ENCODE data around the gene CRK.
A peak's percentile ranks its signal among the peaks of the same experiment; 100 is the strongest.

The CRK gene

DNA sequence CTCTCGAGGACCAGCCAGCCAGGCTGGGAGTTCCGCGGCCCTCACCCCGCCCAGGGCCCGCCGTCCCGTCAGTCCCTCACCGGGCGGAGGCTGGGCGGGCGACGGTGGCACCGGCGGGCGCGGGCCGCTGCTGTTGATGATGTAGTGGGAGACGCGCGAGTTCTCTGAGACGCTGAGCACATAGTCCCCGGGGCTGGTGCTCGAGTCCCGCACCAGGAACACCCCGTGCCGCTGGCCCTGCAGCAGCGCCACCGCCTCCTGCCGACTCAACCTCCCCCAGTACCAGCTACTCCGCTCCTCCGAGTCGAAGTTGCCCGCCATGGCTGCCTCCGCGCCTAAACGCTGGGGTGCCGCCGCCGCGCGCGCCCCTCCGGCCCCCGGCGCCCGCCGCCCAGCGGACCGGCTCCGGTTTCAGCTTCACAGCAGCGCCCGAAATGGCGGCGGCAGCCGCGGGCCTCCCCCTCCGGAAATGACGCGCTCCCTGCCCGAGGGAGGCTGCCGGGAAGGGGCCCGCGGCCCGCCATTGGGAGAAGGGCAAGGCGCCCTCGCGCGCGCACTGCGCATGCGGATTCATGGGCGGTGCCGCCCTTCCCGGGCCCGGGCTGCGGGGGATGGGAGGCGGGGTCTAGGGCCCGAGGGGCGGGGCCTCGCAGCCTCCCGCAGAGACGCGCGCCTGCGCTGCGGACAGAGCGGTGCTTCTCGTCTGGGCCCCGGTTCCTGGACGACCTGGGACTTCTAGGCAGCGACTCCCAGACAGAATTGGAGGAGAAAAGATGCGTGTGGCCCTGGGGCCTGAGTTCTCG, at the start of gene CRK:
TSS of gene CRK (minus strand) at position 436 of the 803 bp plus-strand sequence. CDS start at position 321, 115 bp downstream.
- peak; percentile 99 for DNase-seq

DNA sequence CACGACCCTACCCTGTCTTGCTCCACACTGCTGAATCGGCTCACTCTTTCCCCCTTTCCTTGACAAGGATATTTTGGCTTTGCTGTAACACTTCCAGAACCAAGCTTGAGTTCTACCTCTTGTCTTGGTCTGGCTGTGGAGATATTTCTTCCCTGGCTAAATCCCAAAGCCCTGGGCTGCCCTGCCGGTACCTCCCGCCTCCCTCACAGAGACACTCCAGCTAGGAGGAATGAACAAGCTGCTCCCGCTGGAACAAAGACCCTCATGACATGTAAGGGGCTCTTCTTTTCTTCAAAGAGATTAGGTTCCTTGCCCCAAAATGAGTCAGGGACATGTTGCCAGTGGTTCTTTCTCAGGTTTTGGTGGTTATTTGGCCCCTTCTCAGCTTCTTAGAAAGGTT, 49.6 kb upstream of the CRK start:
- DNase-seq = no peak

DNA sequence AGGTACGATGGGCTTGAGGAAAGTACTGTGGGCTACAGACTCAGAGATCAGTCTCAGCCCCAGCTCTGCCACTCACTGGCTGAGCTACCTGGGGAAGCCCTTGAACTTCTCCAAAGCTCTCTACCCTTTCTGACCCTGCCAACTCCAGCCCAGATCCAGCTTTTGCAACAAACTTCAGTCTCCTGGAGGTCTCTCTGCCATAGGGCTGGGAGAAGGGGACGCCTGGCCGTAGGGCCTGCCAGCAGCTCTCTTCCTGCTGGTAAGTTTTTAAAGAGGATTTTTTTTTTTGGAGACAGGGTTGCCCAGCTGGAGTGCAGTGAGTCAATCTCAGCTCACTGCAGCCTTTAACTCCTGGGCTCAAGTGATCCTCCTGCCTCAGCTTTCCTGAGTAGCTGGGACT, 48.8 kb upstream of the CRK start:
- no peak for DNase-seq

DNA sequence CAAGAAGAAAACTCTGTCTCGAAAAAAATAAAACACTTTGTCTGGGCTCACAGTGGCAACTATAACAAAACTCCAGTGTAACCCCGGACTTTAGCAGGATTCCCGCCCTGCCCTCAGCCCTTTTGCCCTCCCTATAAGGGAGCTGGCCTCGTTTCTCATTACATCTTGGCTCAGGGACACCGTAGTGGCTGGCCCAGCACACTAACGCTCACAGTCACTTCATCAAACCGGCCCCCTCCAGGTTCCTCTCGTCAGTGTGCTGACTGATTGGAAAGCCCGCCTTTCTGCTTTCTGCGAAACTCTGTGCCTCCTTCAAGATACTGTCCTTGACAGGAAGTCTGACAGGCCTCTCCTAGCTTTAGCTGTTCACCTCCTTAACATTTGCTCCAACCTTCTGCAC, 47.7 kb upstream of the CRK start:
- DNase-seq = no peak

DNA sequence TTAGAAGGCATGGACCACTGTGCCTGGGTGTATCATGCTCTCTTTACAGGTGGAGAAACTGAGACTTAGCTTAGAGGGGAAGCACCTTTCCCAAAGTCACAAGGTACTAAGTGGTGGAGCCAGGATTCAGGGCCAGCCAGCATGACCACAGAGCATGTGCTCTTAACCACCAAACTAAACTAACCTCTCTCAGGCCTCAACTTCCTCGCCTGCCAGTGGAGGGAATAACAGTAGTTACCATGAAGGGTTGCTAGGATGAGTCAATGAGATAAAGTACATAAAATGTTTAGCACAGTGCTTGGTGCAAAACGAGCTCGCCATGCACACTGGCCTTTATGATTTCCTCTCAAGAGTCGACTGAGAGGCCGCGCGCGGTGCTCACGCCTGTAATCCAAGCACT, 42.8 kb upstream of the CRK start:
- DNase-seq = no peak

DNA sequence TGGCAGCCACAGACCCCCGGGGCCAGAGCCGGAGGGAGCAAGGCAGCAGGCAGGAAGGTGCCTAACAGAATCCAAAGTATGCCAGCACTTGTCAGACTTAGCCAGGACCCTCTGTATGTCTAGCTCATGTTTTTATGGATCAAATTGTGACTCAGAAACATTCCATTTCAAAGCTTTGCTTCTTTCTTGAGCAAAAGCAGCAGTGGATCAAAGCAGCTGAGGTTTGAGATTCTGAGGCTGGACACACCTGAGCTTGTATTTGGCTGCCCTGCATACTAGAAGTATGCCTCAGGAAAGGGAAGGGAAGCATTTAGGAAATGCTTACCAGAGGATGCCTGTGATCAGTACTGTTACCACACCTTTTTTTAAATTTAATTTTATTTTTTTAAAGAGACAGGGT, 42.2 kb upstream of the CRK start:
- DNase-seq = no peak

DNA sequence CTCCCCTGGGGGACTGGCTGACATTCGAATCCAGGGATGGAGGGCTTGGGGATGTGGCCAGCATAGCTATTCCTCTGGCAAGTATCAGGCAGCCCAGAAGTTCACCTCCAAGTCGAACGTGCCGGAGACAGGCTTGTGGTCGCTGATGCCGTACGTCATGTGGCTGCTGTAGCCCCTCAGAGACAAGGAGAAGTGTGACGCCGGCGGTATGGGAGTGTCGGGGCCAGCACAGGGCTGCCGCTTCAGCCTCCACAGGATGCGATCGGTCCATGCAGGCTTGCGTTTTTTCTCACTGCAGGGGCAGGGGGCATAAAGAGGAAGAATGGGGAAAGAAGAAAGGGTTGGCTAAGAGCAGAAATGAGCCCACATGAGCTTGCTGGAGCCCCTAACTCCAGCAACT, 41.8 kb upstream of the CRK start:
- DNase-seq = no peak

DNA sequence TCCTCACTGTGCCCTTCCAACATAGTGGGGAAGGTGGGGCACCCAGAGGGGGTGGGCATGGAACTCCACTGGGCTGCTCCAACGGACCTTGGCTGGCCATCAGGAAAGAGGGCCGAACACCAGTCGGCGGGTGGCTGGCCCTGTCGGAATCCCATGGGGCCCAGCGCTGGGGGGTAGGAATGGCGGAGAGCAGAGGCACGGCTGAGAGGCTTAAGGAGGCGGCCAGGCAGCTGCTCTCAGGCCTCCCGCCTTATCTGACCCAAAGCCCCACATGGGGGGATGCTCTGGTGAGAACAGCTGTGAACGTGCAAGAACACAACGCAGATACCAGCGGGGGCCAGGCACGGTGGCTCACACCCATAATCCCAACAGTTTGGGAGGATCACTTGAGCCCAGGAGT, 40.8 kb upstream of the CRK start:
- no peak for DNase-seq

DNA sequence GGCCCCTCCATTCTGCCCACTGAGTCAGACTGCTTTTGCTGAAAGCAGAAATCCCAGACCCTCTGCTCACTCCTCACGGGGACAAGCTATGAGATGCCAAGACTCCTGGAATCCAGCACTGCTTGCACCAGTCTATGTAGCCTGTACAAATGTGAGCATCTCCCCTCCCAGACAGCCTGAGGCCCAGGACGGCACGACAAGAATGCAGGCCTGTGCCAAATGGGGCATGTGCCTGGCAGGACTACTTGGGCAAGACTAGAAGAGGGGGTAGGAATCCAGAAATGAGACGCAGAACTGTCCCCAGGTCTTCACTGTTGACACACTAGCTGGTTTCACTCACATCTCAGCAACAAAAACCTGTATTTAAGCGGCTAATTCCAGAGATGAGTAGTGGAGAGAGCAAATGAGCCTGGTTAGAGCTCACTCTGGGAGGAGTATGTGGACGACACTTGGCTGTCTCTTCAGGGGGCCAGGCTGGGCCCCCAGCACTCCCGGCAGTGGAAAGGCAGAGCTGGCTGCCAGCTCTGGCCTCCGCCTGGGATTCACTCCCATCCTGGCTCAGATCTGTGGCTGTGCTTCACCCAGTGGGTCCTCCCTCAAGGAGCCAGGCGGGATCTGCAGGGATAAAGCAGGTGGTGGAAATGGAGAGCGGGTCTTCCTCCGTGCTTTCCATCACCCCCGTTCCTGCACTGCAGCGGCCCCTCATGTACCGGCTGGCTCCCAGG, 39.4 kb upstream of the CRK start:
- no peak for DNase-seq

DNA sequence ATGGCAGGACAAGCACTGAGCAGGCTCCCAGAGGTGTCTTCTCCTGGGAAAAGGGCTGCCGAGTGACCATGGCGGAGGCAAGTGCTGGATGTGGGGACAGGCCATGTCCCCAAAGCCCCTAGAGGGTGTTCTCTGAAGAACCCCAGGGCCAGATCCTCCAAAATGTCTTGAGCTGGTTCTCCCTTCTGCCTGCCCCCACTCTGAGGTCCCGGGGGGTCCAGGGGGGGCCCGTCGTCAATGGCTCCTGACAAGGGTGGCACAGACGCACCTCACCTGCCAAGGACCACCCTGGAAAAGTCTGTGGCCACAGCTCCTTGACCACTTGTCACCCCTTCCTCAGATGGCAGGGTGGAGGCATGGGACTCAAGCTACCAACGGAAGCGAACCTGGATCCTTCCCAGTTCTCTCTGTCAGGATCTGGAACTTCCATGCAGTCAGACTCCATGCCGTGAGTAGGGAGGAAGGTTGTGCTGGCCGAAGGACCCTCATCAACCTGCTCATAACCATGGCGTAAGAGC, 38.8 kb upstream of the CRK start:
- no peak for DNase-seq

DNA sequence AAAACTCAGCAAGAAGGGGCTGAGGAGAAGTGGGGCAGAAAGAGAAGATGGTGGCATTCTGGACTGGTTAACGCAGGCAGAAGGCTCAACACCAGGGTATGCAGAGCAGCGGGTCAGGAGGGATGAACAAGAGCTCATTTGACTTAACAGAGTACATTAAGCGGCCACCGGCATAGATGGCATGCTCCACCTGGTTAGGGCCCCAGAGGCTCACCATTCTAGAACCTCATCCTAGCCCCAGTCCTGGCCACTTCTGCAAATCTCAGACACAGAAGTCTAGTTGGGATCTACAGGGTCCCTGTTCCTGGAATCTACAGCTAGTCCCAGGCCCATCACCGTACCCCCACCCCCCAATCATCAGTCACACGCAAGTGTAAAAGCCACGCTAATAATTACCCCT, 38.2 kb upstream of the CRK start:
- DNase-seq = no peak

DNA sequence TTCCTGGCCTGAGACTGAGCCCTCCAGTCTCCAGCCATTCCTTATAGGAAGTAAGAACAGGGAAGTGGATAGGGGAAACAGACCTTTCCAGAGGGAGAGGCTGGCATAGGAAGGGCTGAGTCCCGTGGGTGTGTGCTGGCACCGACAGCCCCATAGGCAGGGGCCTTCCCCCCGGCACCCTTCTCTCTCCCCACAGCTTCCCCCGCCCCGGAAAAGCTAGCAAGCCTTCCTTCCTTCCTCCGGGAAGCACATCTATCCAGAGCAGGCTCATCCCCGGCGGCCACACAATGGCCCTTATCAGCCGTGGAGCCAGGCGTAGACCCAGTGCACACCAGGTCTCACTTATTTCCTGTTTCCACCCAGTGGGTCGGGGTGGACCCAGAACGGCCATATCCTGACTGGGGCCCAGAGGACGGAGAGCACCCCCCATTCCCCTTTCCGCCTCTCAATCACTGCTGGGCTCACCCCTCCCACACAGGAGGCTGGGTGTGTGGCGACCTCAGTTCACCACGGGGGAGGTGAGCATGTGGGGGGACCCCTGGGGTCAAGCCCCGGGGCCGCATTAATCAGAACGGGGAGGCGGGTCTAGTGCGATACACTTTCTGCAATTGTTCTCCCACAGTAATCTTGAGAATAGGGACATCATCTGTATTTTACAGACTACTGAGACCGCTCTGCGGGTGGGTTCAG, 37.4 kb upstream of the CRK start:
- DNase-seq = no peak

DNA sequence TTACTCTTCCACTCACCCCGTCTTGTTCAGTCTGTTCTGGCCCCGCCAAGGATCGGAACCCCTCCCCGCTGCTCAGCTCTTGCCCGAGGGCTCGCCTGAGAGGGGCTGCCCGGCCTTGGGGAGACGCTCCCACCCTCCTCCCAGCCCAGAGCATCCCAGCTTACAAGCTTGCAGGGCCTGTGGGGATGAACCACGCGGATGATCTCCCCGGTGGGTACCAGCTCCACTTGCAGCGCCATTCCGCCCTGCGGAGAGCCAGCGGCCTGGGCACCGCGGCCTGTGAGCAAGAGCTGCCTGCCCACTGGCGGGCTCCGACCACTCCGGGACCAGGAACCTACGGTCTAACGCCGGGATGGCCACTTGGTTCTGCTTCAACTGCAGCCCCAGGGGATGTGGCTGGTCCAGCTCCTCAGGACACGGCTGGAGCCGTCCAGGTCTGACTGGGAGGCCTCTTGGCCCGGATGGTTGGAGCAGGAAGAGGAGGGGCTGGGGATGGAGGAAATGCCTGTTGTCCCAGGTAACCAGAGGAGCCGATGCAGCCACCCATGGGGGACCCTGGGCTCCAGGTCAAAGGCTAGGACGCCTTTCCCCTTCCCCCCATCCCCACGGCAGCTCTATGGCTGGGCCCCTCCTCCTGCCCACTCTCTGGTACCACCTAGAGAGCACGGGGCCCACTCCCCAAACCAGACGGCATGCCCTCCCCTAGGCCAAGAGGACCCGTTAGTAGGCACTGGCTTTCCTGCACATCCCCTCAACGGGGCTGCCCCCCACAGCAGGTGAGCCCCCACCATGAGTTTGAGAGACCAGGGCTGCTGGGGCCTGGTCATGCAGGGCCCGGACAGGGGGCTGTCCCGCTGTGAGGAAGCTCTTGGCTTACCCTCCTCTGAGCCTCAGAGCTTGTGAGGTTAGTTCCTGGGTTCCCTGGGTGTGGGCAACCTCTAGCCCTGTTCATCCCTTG, 36.5 kb upstream of the CRK start, which contains the start of gene MYO1C:
TSS of gene MYO1C (minus strand) at position 438 of the 958 bp plus-strand sequence. CDS start at position 239, 199 bp downstream.
- DNase-seq = no peak

DNA sequence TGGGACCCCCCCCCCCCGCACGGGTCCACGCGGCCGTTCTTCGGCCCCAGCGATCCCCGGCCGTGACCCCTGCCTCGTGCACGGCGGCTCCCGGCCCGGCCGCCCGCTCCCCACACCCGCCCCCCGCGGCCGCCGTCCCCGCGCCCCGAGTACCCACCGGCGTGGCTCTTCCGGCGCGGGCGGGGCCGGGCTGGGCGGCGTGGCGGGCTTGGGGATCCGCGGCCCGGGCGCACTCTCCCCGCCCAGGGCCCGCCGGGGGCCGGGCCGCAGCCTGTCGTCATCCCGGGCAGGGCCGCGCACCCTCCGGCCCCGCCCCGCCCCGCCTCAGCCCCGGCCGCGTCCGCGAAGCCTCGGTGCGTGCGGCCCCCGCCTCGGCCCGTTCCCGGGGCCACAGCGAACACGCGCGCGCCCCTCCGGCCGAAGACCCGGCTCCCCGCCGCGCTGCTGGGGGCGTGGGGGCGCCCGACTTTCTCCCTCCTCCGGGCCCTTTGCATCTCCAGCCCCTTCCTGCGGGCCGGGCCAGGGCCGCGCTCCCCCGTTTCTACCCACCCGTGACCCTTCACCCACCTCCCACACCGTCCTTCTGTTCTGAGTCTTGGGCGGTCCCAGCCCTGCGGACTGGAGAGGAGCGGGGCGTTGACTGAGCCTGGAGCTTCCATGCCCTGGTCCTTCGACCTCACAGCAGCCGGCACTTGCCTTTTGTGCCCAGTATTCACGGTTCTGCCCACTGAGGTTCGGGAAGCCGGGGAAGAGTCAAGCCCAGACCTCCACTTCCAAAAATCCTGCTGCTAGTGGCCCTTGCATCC, 35.6 kb upstream of the CRK start:
- peak; percentile 60 for DNase-seq

DNA sequence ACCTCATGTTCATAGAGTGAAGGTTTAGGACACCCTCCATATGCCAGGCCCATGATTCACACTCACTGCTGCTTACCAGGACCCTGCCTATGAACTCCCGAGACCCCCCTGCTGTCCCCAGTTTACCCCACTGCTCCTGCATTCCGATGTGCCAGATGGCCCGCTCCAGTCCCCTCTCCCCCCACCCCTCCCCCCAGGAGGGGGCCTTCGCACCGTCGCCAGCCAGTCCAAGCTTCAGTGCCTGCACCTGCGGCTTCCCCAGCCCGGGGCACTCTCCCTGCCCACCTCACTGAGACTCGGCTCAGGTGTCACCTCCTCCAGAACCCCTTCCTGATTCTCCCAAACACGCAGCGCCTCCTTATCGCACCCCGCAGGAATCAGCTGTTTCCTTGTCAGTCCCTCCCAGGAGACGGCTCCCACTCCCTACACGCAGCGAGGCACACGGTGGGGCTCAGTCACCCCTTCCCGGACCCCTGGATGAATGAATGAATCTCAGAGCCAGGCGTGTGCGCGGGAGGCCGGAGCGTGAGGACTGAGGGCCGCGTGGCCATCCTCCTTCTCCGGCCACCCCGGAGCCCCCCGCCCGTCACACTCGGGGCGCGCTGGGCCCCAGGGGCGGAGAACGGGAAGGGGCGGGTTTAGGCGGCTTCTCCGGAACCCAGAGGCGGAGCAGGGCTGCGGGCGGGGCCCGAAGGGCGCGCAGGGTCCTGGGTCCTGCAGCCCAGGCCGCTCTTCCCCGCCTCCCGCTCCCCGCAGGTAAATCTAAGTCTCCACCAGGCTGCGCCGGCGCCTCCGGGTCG, 34.8 kb upstream of the CRK start:
- DNase-seq = peak; percentile 68

DNA sequence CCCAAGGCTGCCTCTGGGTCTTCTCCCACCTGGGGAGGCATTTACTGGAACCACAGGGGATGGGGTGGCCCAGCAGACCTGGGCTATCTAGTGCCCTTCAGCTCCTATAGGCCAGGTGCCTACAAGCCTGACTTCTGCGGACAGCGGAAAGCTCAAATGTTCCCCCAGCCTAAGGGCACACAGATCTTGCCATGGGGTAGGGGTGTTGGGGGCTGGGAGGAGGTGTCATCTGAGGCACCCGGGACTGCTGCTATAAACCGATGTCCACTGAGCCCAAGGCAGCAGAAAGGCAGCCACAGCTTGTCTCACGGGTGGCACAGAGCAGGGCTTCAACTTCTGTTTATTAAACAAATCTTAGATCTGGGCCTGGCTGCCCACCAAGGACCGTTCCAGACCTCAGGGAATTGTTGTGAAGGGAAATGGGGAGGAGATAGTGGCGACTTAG, 32.8 kb upstream of the CRK start:
- no peak for DNase-seq

DNA sequence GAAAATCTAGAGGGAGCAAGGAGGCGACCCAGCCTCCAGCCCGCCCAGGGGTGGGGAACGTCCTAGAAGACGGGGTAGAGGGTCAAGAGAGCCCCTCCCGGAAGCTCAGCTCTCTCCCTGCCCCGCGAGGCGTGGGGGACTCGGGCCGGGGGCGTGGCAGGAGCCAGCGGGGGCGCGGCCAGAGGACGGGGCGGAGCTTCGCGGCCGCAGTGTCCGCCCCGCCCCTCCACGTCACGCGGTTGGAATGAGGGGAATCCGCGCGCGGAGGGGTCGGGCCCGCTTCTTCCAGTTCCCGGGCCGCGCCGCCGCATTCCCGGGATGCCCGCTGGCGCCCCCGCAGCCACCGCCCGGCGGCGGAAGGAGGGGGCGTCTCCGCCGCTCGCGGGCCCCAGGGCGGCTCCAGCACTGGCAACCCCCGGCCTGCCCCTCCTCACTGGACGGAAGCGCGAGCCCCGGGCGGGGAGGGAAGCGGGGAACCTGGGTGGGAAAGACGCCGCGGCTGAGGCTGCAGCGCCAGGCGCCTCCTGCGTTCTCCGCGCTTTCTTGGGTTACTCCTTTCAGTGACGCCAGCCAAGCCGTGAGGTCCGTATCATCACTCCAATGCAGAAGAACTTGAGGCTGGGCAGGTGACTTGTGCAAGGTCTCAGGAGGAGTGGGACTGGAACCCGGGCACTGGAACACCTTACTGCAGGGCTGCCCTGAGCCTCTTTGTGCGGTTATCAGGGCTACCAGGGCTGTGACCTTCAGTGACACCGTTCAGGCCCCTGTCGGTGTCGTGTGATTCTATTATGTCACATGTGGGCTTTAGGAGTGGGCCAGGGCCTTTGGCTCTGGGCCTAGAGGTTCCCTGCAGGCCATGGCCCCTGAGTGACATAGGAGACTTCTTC, 32.1 kb upstream of the CRK start:
- DNase-seq = peak; percentile 95

DNA sequence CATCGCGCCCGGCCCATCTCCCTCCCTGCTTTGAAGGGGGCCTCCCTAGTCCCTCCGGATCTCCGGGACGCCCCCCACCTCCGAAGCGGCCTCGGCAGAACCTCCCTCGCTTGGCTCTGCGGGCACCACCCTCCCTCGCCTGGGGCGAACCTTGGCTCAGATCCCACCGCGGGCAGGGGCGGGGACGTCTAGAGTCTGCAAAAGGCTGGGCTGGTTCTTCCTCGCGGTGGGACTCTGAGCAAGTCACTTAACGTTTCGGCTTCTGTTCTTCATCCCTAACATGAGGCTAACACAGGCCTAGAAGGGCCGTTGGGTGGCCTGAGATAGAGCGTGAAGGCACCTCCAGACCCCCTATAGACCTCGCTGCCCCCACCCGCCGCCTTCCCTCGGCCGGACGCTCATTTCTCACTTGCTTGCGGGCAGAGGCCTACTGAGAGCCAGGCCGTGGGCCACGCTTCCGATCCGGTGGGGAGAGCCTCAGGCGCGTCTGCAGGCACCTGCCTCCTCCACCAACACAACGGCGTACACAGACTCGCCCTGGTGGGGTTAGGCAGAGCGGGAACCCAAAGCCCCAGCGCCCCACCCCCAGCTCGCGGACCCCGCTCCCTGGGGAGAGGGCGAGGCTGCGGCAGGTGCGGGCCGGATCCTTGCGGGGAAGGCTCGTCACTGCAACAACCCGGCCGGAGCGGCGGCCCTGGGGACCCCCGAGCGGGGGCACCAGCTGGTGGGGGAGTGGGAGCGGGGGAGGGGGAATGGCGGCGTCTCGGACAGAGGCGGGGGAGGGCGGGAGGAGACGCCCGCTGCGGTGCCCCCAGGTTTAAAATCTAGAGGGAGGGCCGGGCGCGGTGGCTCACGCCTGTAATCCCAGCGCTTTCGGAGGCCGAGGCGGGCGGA, 31.0 kb upstream of the CRK start:
- peak; percentile 80 for DNase-seq

All from eye (tissue), 1 donor.